Ramos (cell line): ENCODE results near the gene AQP12B.
"Not testable (repeated sequence)": the region's sequence is repeated elsewhere in the genome, so short reads cannot be mapped to it uniquely, and the experiment has no call there.

Source experiments
- in situ Hi-C: fragments of 300-500 bp; cut with MboI; formaldehyde crosslinking; loops from one replicate; pipeline ENCODE4 v1.14.3; 2022; ENCODE audit warnings: low sequenced_read_pairs; ENCODE audit not compliant: unreplicated experiment

The AQP12B gene

DNA sequence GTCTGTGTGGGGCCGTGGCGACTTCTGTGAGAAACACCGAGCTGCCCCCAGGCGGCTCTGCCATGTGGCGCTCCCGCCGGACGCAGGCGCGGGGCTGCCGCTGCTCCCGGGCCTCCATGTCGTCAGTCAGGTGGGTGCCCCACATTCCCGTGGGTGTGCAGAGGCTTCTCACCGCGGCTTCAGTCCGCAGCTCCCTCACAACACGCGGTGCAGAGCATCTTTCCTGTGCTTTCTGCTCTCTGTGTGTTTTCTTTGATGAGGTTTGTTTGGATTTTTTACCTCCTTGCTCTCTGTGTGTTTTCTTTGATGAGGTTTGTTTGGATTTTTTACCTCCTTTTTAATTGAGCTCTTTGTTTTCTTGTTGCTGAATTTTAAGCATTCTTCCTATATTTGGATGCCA, 22.0 kb upstream of the AQP12B start:
- in situ Hi-C loops: loop anchor here (25.0 kb wide), 1 partner anchor 192 kb away; no protein-coding TSS in a partner anchor

DNA sequence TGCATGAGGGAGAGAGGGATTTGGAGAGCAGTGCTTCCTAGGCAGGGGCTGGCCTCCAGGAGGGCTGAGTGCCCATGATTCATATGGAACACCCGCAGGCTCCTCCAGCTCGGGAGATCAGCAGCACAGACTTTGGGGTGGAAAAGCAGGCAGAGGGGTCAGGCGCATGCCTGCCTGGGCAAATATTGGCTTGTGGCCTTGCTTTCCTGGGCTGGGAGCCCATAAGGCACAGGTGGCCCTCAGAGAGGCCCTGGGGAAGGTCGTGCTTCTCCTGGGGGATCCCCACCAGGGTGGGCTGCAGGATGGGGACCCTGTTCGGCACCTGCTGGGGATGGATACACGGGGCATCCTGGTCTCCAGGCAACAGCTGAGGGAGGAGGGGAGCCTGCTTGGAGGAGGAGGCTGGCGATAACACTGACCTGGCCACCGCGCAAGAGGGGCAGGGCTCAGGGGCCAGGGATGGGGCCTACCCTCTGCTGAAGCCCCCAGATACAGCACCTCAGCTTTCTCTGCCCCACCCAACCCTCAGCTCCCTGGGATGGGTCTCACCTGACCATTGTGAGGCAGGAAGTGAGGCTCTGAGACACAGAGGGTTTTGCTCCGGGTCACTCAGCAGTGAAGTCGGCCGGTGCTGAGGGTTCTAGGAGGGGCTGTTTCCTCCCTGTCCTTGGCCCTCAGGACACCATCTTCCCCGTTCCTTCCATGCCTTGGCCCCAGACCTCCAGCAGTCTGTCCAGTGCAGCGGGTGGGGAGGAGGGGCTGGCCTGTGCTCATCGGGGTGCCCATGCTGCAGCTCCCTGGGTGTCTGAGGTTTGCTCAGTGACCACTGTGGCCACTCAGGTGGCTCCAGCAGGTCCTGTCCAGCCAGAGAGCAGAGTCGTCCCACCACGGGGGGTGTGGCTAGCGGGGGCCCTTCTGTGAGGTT, 21.0 kb upstream of the AQP12B start:
- in situ Hi-C loops: loop anchor here (25.0 kb wide), 1 partner anchor 191 kb away; no protein-coding TSS in a partner anchor

DNA sequence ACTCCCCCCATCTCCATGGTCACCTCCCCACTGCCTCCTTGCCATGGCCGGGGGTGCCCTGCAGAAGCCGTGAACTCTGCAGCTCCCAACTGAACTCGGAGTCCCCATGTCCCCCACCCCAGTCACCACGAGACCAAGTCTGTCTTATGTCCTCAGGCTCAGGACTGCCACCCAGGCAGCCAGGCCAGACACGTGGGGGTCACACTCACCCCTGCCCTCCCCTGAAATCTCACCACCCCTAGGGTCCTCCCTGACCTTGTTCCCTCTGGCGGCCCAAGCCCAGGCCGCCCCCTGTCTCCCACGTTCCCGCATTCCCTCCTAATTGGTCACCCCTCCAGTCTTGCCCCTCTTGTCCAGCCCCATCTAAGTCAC, 19.9 kb upstream of the AQP12B start:
- in situ Hi-C loops: loop anchor here (25.0 kb wide), 1 partner anchor 190 kb away; no protein-coding TSS in a partner anchor

DNA sequence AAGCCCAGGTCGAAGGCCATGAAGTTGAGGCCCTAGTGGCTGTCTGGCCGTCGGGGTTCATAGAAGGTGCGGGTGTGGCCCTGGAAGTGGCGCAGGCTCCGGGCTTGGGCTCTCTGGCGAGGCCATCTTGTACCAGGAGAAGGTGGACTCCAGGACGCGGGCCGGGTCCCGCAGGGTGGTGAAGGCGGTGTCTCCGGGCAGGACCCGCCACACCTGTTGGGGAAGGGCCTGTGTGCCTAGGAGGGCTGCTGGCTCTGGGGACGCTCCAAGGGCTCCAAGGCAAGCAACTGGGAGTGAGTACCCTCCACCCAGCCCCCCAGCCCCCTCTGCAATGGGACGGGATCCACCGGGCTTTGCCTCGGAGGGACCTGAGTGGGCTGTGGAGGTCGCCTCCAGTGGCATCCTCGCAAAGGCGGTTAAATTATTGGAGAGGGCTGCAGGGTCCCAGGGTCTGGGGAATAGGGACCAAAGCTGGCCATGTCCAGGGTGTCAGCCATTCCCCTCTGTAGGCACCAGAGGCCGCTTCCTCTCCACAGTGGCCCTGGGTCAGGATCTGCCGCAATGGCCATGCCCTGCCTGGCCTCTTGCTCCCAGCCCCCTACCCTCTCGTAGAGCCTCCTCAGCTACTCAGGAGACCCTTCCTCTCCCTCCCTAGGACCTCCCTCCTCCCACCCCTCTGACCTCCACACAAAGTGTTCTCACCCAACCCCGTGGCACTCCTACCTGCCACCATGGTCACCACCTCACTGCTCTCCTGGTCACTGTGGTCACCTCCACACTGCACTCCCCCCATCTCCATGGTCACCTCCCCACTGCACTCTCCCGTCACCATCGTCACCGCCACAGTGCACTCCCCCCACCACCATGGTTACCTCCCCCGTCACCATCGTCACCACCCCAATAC, 19.3 kb upstream of the AQP12B start:
- in situ Hi-C loops: loop anchor here (25.0 kb wide), 1 partner anchor 190 kb away; no protein-coding TSS in a partner anchor

DNA sequence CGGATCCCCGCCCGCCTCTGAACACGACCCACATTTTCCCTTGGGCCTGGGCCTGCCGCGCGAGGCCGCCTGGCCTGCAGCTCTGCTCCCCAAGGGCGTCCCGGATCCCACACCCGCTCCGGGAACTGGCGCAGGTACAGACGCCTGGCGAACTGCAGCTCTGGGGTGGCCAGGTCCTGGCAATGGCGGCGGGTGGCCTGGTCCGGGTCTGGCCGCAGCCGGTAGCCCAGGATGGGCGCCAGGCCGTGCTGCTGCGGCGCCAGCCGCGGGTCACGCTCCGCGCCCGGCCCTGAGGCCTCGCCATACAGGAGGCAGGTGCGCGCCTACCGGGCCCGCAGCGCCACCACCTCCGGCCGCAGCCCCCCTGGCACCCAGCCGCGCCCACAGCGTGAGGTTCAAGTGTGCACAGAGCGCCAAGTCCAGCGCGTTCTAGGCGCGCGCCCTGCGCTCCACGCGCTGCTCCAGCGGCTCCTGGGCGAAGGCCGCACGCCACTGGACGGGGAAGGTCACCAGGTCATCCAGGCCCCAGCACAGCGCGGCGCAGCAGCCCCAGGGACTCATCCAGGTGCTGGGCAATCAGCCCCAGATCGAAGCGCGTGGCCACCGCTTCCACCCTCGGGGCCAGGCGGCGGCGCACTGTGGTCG, 18.5 kb upstream of the AQP12B start:
- in situ Hi-C loops: loop anchor here (25.0 kb wide), 1 partner anchor 189 kb away; no protein-coding TSS in a partner anchor

DNA sequence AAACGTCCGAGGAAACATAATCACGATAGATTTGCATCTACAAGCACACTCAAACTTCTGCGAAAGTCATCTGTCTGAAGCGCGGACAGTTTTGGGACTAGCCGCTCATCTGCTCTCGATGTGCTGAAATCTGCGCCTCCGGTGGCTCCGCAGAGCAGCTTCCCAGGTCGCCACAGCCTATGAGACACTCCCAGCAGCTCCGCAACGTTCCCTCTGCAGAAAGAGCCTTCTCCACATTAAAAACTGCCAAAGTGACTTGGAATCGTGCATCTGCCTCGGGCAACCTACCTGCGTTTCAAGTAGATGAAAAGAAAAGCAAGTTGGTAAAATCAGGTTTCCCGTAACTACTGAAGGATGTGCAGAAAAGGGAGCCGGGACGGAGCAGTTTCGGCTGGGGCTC, 17.9 kb upstream of the AQP12B start:
- in situ Hi-C loops: loop anchor here (25.0 kb wide), 1 partner anchor 188 kb away; no protein-coding TSS in a partner anchor

DNA sequence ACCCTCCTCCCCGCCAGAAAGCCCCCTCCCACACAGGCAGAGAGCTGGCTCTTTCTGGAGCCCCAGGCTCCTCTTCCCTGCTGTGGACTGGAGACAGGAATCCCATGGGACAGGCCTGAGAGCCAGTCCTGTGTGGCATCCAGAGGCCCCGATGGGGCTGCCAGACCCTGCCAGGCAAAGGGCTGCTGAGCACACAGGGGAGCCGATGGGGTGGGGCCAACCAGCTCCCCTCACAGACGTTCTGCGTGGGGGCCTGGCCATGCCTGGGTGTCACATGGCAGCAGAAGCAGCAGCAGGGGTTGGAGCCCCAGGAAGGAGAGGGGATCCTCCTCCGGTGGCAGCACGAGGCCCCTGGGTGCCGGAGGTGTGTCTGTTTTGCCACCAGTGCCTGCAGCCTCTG, 17.1 kb upstream of the AQP12B start:
- in situ Hi-C loops: loop anchor here (25.0 kb wide), 1 partner anchor 188 kb away; no protein-coding TSS in a partner anchor

DNA sequence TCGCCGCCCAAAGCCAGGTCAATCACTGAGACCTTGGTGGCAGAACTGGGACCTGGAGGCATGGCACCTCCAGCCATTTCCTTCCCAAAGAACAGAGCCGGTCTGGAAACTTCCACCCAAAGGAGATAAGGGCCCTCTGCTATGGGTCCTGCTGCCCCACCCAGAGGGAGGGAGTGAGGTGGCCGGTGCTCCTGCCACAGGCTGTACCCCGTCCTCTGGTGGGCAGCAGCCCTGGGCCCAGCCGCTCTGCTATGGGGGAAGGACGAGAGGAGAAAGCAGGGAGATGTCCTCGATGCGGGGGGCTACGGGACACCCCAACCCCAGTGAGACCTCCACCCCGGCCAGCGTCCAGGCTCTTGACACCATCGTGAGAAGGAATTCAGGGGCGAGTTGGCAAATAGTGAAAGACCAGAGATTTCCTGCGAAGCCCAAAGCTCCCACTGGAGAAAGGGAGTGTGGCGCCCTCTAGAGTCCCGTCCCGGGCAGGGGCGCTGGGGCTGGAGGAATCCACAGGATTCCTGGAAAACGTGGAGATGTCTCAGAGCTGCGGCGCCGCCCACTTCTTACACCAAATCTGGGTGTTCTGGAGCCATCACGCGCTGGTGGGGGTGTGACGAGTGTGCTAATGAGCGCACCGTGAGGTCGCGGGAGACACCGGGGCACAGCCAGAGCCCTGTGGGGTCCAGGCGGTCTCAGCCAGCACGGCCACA, 16.3 kb upstream of the AQP12B start:
- in situ Hi-C loops: not testable (repeated sequence)

DNA sequence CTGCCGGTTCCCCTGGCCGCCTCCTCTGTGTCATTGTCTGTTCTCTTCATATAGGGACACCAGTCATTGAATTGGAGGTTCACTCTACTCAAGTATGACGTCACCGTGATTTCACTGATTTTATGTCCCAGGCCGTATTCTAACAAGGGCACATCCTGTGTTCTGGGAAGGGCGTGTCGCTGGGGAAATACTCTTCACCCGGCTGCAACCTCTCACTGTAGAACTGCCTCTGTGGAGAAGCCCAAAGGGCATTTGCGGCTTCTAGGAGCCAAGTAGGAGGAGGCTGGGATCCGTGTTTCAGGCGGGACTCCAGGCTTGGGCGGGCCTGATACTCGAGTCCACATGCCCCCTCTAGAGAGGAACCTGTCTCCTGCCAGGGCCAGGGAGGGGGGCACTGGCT, 13.8 kb upstream of the AQP12B start:
- in situ Hi-C loops: not testable (repeated sequence)

DNA sequence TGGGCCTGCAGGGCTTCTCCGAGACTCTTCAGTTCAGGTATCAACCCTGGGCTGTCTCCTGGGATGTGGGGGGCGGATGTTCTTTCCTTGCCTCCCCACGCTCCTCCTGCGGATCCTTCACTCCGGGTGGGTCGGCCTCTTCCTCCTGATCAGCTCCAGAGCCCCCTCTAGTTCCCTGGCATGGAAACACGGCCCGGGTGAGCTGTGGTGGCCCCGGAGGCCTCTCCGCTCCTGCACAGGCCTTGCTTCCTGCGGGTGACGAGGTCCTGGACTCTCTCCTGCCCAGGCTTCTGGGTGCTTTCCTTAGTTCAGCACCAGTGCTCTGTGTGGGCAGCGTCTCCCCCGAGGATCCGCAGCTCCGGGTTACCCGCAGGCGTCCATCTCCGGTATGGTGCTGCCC, 12.9 kb upstream of the AQP12B start:
- in situ Hi-C loops: not testable (repeated sequence)

DNA sequence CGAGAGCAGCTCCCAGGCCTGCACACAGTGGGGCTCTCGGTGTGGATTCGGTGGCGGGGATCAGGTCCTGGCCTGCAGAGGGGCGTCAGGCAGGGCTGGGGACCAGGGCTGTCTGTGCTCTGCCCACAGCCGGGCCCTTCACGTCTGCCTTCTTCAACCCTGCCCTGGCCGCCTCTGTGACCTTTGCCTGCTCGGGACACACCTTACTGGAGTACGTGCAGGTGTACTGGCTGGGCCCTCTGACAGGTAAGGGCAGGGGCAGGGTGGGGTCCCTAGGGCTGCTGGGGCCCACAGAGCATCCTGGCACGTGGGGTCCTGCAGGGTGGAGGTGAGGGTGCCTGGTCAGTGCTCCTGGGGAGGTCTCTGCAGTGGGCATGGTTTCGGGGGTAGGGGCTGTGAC, 11.6 kb upstream of the AQP12B start:
- in situ Hi-C loops: not testable (repeated sequence)

DNA sequence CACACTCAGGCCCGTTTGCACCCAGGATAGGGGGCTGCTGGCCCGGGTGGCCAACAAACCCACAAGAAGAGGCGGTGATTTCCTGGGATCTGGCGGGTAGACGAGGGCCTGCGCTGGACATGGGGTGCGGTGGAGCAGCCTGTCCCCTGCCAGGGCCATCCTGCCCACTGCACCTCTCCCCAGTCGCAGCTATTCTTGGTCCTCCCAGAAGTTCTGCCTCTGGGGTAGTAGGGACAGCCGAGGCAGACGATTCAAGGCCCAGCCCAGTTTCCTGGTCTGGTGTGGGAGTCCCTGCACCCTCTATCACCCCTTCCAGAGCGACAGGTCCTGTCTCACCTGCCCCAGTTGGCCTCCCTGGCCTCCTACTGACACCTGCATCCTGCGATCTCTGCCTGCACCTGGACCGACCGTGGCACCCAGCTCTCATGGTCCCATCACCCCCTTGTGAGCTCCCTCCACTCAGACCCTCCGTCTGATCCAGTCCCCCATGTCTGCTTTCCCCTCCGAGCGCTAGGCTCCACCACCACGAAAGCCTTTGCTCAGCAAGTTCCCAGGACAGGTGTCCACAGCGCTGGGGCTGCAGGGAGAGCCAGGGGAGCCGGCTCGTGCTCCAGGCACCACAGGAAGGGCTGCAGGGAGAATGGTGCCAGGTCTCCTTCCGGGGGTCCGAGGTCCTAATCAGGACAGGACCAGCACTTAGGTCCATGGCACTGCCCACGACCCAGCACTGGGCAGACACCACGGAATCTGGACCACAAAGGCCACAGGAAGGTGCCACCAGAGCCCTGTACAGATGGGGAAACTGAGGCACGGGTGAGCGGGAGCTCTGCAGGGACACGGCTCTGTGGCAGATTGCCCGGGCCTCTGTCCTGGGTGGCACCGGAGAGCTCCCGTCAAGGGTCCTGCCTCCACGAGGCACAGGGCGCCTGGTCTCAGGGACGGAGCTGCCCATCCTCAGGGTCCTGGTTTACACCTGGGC, 10.2 kb upstream of the AQP12B start:
- in situ Hi-C loops: not testable (repeated sequence)

DNA sequence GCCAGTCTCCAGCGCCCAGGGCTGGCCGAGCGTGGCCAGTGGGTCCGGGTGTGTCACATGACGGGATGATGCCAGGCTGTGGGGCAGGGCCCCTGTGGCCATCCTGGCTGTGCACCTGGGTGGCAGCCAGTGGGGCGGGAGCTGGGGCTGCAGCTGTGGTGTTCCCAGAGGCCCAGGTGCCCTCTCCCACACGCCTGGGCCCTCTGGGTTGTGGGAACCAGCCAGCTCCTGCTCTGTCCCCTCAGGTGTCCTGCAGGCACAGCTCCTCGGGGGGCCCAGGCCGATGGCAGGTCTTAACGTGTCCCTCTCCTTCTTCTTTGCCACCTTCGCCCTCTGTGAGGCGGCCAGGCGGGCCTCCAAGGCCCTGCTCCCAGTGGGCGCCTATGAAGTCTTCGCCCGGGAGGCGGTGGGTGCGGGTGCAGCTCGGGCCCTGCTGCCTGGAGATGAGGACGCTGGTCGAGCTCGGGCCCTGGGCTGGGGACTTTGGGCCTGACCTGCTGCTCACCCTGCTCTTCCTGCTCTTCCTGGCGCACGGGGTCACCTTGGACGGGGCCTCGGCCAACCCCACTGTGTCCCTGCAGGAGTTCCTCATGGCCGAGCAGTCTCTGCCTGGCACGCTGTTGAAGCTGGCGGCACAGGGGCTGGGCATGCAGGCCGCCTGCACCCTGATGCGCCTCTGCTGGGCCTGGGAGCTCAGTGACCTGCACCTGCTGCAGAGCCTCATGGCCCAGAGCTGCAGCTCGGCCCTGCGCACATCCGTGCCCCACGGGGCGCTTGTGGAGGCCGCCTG, 9.1 kb upstream of the AQP12B start, which contains the start of gene AQP12A:
Gene AQP12A, plus strand, starts transcription at position 236 of the 790 bp plus-strand sequence. Its CDS starts 48 bp downstream, at position 284.
- in situ Hi-C loops: not testable (repeated sequence)

DNA sequence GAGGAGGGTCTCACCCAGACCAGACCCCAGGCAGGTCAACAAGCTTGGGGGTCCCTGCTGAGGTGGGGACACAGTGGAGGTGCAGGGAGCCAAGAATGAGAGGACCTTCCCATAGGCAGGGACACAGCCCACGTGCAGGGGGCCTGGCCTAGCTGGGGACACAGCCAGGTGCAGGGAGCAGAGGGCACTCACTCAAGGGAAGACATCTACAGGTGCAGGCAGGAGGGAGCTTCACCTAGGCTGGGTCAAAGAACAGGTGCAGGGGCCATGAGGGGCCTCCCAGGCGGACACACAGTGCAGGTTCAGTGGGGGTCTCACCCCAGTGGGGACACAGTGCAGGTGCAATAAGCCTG, 8.4 kb upstream of the AQP12B start:
- in situ Hi-C loops: not testable (repeated sequence)

DNA sequence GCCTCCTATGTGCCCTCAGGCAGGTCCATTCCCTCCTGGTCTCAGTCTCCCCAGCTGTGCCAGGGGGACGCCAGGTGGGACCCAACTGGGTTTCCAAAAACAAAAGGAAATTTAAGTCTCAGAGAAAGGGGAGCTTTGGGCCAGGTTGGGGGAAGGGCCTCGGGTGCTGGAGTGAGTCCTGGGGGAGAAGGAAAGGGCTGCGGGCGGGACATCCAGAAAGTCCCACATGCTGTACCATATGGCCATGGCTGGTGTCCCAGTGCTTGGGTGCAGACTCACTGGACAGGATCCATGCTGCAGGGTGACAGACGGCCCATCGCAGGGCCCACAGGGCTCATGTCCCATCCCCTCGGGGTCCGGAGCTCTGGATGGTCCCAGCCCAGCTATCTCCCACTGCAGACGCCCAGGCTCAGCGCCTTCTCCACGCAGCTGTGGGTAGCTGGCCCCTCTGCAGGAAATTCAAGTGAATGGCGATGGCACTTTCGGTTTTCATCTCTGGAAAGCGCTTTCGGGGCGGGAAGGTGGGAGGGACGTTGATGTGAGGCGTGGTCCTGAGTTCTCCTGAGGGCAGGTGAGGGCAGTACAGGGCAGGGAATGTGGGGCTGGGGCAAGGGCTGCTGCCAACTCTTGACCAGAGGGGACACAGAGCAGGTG, 7.9 kb upstream of the AQP12B start:
- in situ Hi-C loops: not testable (repeated sequence)

DNA sequence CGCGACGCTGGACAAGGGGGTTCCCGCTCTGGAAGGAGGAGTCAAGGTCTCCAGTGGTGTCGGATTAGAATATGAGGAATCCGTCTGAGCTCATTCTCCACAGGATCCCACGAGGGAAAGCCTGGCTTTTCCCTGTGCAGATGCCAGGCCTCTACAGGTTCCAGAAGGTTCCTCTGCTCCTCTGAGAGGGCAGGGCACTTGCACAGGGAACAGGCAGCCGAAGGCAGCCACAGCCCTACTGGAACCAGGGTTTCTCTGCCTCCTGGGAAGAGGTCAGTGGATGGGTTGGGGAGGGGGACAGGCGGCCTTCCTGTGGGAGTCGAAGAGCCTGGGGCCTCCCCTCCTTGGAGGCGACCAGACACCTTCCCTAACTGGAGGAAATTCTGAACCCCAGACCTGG, 7.3 kb upstream of the AQP12B start:
- in situ Hi-C loops: no loop called here

DNA sequence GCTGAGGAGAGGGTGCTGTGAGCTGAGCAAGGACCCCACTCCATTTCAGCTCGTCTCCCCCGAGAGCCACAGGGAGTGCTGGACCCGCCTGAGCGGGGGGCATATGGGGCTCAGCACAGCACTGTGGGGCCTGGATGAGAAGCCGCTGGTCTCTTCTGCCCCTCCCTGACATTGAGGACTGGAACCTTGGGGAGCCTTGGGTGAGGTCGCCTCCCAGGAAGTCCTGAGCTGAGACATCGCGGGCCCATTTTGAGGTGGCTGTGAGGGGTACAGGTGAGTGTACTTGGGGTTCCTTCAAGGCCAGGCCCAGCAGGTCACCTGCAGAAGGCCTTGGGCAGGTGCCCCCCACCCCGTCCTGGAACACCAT, 5.9 kb upstream of the AQP12B start:
- in situ Hi-C loops: no loop called here
